Activated CD8-positive, alpha-beta T cell treated with anti-CD3 and anti-CD28 coated beads for 36 hours (primary cell): ENCODE data around the gene NPFFR1. TPM values are rescaled to one million over a fixed set of nuclear protein-coding genes. Genes with fewer than 3 reads are reported as not detected.

ENCODE experiments used
- ATAC-seq: fragments of 200-7000 bp; cut with Tn5 transposase; one replicate; pipeline ENCODE4 v1.10.0; 2021; ENCODE audit warnings: mild to moderate bottlenecking, moderate library complexity
- CTCF ChIA-PET: fragments of 350-600 bp; sonication (Branson Sonifier 250); formaldehyde crosslinking; loops from one replicate; lab custom pipeline; 2021; ENCODE audit warnings: antibody characterized with exemption; lab: Charles Lee
- POLR2A ChIA-PET: fragments of 350-600 bp; sonication (Branson Sonifier 250); formaldehyde crosslinking; loops from one replicate; lab custom pipeline; 2021; ENCODE audit warnings: antibody characterized with exemption; lab: Charles Lee
- DNase-seq: peaks from one replicate; pipeline ENCODE4 v3.0.0-alpha.2; 2020
- H3K27ac Mint-ChIP-seq: one replicate; pipeline ENCODE4 v1.8.0; 2021; ENCODE audit warnings: mild to moderate bottlenecking, mixed read lengths
- H3K27me3 Mint-ChIP-seq: one replicate; pipeline ENCODE4 v1.8.0; 2021; ENCODE audit warnings: mixed read lengths
- H3K36me3 Mint-ChIP-seq: one replicate; pipeline ENCODE4 v1.8.0; 2021; ENCODE audit warnings: low read depth, mixed read lengths
- H3K4me1 Mint-ChIP-seq: one replicate; pipeline ENCODE4 v1.8.0; 2021; ENCODE audit warnings: low read depth, mixed read lengths
- H3K4me3 Mint-ChIP-seq: one replicate; pipeline ENCODE4 v1.8.0; 2021; ENCODE audit warnings: mild to moderate bottlenecking, moderate library complexity, mixed read lengths
- H3K9me3 Mint-ChIP-seq: one replicate; pipeline ENCODE4 v1.8.0; 2021; ENCODE audit warnings: mixed read lengths
- CTCF ChIP-seq: fragments of 200-600 bp; IDR thresholded peaks from one replicate; pipeline ENCODE4 v1.8.0; 2022; ENCODE audit warnings: antibody characterized with exemption, mild to moderate bottlenecking
- intact Hi-C: fragments of 100-400 bp; cut with micrococcal nuclease; formaldehyde crosslinking; loops from one replicate; pipeline ENCODE4 v1.10.0; 2022
- total RNA-seq, 2 experiments: library from RNA; stranded (reverse); gene quantifications; one replicate each; pipeline ENCODE4 v1.2.3, GENCODE V29; 2021

The NPFFR1 gene
- total RNA-seq, 2 experiments from 2014 or later = not detected

- POLR2A ChIA-PET = no interaction called here
- H3K27me3 Mint-ChIP-seq = peaks cover 1% of the 10 kb centered on the region
- intact Hi-C loops = no loop called here
- H3K36me3 Mint-ChIP-seq = no peaks in the 10 kb centered on the region
- H3K4me3 Mint-ChIP-seq = no peak overlapping the region
- no peak for TF ChIP-seq CTCF
- H3K9me3 Mint-ChIP-seq = no peaks in the 10 kb centered on the region
- H3K4me1 Mint-ChIP-seq = peaks cover 3% of the 10 kb centered on the region
- ATAC-seq (no peak), DNase-seq (no peak)
- H3K27ac Mint-ChIP-seq = no peak overlapping the region
- CTCF ChIA-PET = interaction anchor here (1.0 to 1.2 kb wide), 2 partner anchors 72 to 177 kb away, joined by 3 to 4 read pairs; no protein-coding TSS in a partner anchor
Observed at GRCh38 chr10:70293169-70293843, 9.5 kb upstream of the NPFFR1 start.

GRCh38 chr10:70292004-70292403 lies 8.2 kb upstream of the NPFFR1 start:
- Mint-ChIP-seq H3K27me3 (peaks cover 4% of the 10 kb centered on the region), H3K4me3 (no peak overlapping the region), H3K27ac (no peak overlapping the region), H3K4me1 (peaks cover 3% of the 10 kb centered on the region), H3K9me3 (no peaks in the 10 kb centered on the region), H3K36me3 (no peaks in the 10 kb centered on the region)
- CTCF ChIA-PET = no interaction called here
- POLR2A ChIA-PET = interaction anchor here (0.5 to 0.7 kb wide), 2 partner anchors 12 to 29 kb away, joined by 3 read pairs; no protein-coding TSS in a partner anchor
- intact Hi-C loops = no loop called here
- no peak for TF ChIP-seq CTCF
- DNase-seq = no peak
- no peak for ATAC-seq

GRCh38 chr10:70289739-70290138 lies 5.9 kb upstream of the NPFFR1 start:
- intact Hi-C loops = loop anchor here (5.0 kb wide), 1 partner anchor 68 kb away; no protein-coding TSS in a partner anchor
- H3K27me3 Mint-ChIP-seq = peaks cover 23% of the 10 kb centered on the region
- no peak for ATAC-seq
- no peaks in the 10 kb centered on the region for H3K36me3 Mint-ChIP-seq
- no peaks in the 10 kb centered on the region for H3K9me3 Mint-ChIP-seq
- no peak for TF ChIP-seq CTCF
- DNase-seq = no peak
- ChIA-PET CTCF (interaction anchor here (0.8 to 1.0 kb wide), 2 partner anchors 69 to 75 kb away, joined by 4 to 5 read pairs; no protein-coding TSS in a partner anchor), POLR2A (no interaction called here)
- peaks cover 3% of the 10 kb centered on the region for H3K4me1 Mint-ChIP-seq
- H3K27ac Mint-ChIP-seq = no peak overlapping the region
- H3K4me3 Mint-ChIP-seq = no peak overlapping the region

- ChIA-PET POLR2A (no interaction called here), CTCF (no interaction called here)
- peaks cover 2% of the 10 kb centered on the region for H3K4me1 Mint-ChIP-seq
- H3K9me3 Mint-ChIP-seq = no peaks in the 10 kb centered on the region
- no peak for DNase-seq
- intact Hi-C loops = loop anchor here (5.0 kb wide), 1 partner anchor 71 kb away; no protein-coding TSS in a partner anchor
- H3K27me3 Mint-ChIP-seq = peaks cover 46% of the 10 kb centered on the region
- no peak overlapping the region for H3K27ac Mint-ChIP-seq
- ATAC-seq = no peak
- no peaks in the 10 kb centered on the region for H3K36me3 Mint-ChIP-seq
- H3K4me3 Mint-ChIP-seq = no peak overlapping the region
- no peak for TF ChIP-seq CTCF
Observed at GRCh38 chr10:70286616-70287015, 2.8 kb upstream of the NPFFR1 start.

GRCh38 chr10:70285476-70285831 lies 1.6 kb upstream of the NPFFR1 start:
- Mint-ChIP-seq H3K27me3 (peaks cover 53% of the 10 kb centered on the region), H3K36me3 (no peaks in the 10 kb centered on the region), H3K4me1 (peaks cover 2% of the 10 kb centered on the region), H3K9me3 (no peaks in the 10 kb centered on the region), H3K27ac (no peak overlapping the region), H3K4me3 (no peak overlapping the region)
- ChIA-PET CTCF (interaction anchor here (0.8 to 1.3 kb wide), 2 partner anchors 12 to 64 kb away, joined by 3 read pairs; no protein-coding TSS in a partner anchor), POLR2A (no interaction called here)
- no peak for ATAC-seq
- DNase-seq = no peak
- intact Hi-C loops = loop anchor here (5.0 kb wide), 1 partner anchor 72 kb away; no protein-coding TSS in a partner anchor
- no peak for TF ChIP-seq CTCF
